ENCODE results near the gene RAD51B.

Gene RAD51B

GRCh38 chr14:68446243-68447040, 626.9 kb downstream of the RAD51B start (continued):
- TF ChIP-seq ZNF423 (tag by site-specific recombination; IDR thresholded peaks at IDR 0.05), result no peak
- no peak for TF ChIP-seq ZNF677 (tag by site-specific recombination; IDR thresholded peaks at IDR 0.05)
- TF ChIP-seq PBX3 (CRISPR knock-in tag; IDR thresholded peaks at IDR 0.05), result no peak
- no peak for TF ChIP-seq ZNF530 (tag by site-specific recombination; IDR thresholded peaks at IDR 0.05; ENCODE audit: low read depth)

- H3K27ac ChIP-seq (ENCODE audit: extremely low read depth, low read depth, low read length), result no peak overlapping the region
- CTCF ChIA-PET, result interaction anchor here (0.6 kb wide), 1 partner anchor 72 kb away, joined by 4 read pairs; no protein-coding TSS in a partner anchor
- H3K4me1 ChIP-seq (ENCODE audit: control insufficient read depth, insufficient read depth, low read length), result peaks cover 3% of the 10 kb centered on the region; the same call in 1 of the 2 replicates
- POLR2A ChIA-PET, result no interaction called here
- H3K9me3 ChIP-seq (ENCODE audit: control insufficient read depth, insufficient read depth, low read depth, low read length), result no peaks in the 10 kb centered on the region
- TF ChIP-seq ZNF624 (tag by site-specific recombination; IDR thresholded peaks at IDR 0.05), result no peak
- TF ChIP-seq ZNF580 (tag by site-specific recombination; IDR thresholded peaks at IDR 0.05), result no peak
- no peak for TF ChIP-seq ZNF544 (tag by site-specific recombination; IDR thresholded peaks at IDR 0.05)
- TF ChIP-seq GLI2 (tag by site-specific recombination; IDR thresholded peaks at IDR 0.05; ENCODE audit: borderline replicate concordance, low read depth), result no peak
- no peak for TF ChIP-seq ZNF223 (tag by site-specific recombination; IDR thresholded peaks at IDR 0.05)
- no peak for TF ChIP-seq ZSCAN18 (tag by site-specific recombination; IDR thresholded peaks at IDR 0.05)
- no peak for TF ChIP-seq ZNF23 (tag by site-specific recombination; IDR thresholded peaks at IDR 0.05; ENCODE audit: borderline replicate concordance)
- no peak for TF ChIP-seq ZNF610 (tag by site-specific recombination; IDR thresholded peaks at IDR 0.05; ENCODE audit: borderline replicate concordance)
- no peak for TF ChIP-seq ZNF501 (tag by site-specific recombination; IDR thresholded peaks at IDR 0.05)
- no peak for TF ChIP-seq SCRT2 (tag by site-specific recombination; IDR thresholded peaks at IDR 0.05)
- no peak for TF ChIP-seq ZNF621 (tag by site-specific recombination; IDR thresholded peaks at IDR 0.05)
- H3K4me3 ChIP-seq (ENCODE audit: low read depth, low read length), result no peak overlapping the region
- H3K36me3 ChIP-seq (ENCODE audit: control insufficient read depth in 2 of 2, insufficient read depth in 1 of 2, low read length in 2 of 2), result no peaks in the 10 kb centered on the region
These were observed 628.1 kb downstream of the RAD51B start for GRCh38 chr14:68447581-68448251.

GRCh38 chr14:68448252-68448902, 628.8 kb downstream of the RAD51B start:
- Histone ChIP-seq H3K36me3 (ENCODE audit: control insufficient read depth in 2 of 2, insufficient read depth in 1 of 2, low read length in 2 of 2) (no peaks in the 10 kb centered on the region), H3K9me3 (ENCODE audit: control insufficient read depth, insufficient read depth, low read depth, low read length) (no peaks in the 10 kb centered on the region), H3K4me3 (ENCODE audit: low read depth, low read length) (no peak overlapping the region), H3K4me1 (ENCODE audit: control insufficient read depth, insufficient read depth, low read length) (peaks cover 3% of the 10 kb centered on the region; the same call in 1 of the 2 replicates), H3K27ac (ENCODE audit: extremely low read depth, low read depth, low read length) (no peak overlapping the region)
- CTCF ChIA-PET, result no interaction called here
- POLR2A ChIA-PET, result no interaction called here
- TF ChIP-seq ZNF2 (tag by site-specific recombination; IDR thresholded peaks at IDR 0.05) (no peak), MYNN (tag by site-specific recombination; IDR thresholded peaks at IDR 0.05; ENCODE audit: borderline replicate concordance) (no peak), SCRT2 (tag by site-specific recombination; IDR thresholded peaks at IDR 0.05) (no peak), ATF2 (tag by site-specific recombination; IDR thresholded peaks at IDR 0.05; ENCODE audit: low read depth) (no peak), ZIC2 (tag by site-specific recombination; IDR thresholded peaks at IDR 0.05) (no peak), YY2 (tag by site-specific recombination; IDR thresholded peaks at IDR 0.05) (no peak), EGR2 (tag by site-specific recombination; IDR thresholded peaks at IDR 0.05; ENCODE audit: low read depth) (no peak), ZNF777 (tag by site-specific recombination; IDR thresholded peaks at IDR 0.05; ENCODE audit: borderline replicate concordance) (no peak), ZNF707 (tag by site-specific recombination; IDR thresholded peaks at IDR 0.05) (no peak)

Measured in HEK293 (cell line).